Measurements from ENCODE around the gene FGF19.

- TF ChIP-seq POLR2A (IDR thresholded peaks at IDR 0.05) (no peak), CTCF (IDR thresholded peaks at IDR 0.05) (no peak)
Observed at GRCh38 chr11:69649576-69649900, 54.3 kb downstream of the FGF19 start.

Data from right lobe of liver (tissue), 4 donors.